ENCODE data around the gene CASP2. TPM values are rescaled to one million over a fixed set of nuclear protein-coding genes. Genes with fewer than 3 reads are reported as not detected.

CASP2 gene
- total and polyA plus RNA-seq, 2 of the 13 experiments (the other 11 are each of a cell fraction or from before 2014, with no cell fraction given) = 10.2 to 13.7 TPM

DNA sequence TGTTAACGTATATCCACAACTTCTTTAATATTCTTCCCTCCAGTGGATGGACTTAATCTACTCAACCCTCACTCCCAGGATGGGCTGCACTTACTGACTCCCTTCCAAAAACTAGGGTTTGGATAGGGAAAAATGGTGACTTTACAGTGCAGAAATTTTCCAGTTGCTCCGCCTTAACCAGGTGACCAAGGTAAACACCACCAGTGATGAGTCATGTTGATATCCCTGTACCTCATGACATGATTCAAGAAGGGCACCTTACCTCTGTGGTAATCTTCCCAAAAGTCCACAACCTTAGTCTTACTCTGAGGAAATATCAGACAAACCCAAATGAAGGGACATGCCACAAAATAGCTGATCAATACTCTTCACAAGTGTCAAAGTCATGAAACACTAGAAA lies 28.4 kb upstream of the CASP2 start (continued):
- peak; percentile 76 for TF ChIP-seq FOXA3 (CRISPR knock-in tag; IDR thresholded peaks at IDR 0.05)
- TF ChIP-seq, protein P1, sequence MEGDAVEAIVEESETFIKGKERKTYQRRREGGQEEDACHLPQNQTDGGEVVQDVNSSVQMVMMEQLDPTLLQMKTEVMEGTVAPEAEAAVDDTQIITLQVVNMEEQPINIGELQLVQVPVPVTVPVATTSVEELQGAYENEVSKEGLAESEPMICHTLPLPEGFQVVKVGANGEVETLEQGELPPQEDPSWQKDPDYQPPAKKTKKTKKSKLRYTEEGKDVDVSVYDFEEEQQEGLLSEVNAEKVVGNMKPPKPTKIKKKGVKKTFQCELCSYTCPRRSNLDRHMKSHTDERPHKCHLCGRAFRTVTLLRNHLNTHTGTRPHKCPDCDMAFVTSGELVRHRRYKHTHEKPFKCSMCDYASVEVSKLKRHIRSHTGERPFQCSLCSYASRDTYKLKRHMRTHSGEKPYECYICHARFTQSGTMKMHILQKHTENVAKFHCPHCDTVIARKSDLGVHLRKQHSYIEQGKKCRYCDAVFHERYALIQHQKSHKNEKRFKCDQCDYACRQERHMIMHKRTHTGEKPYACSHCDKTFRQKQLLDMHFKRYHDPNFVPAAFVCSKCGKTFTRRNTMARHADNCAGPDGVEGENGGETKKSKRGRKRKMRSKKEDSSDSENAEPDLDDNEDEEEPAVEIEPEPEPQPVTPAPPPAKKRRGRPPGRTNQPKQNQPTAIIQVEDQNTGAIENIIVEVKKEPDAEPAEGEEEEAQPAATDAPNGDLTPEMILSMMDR (CRISPR knock-in tag; IDR thresholded peaks at IDR 0.05) = no peak
- TF ChIP-seq NR3C1 (CRISPR knock-in tag; IDR thresholded peaks at IDR 0.05) = no peak
- TF ChIP-seq ZNF563 (CRISPR knock-in tag; IDR thresholded peaks at IDR 0.05) = no peak

DNA sequence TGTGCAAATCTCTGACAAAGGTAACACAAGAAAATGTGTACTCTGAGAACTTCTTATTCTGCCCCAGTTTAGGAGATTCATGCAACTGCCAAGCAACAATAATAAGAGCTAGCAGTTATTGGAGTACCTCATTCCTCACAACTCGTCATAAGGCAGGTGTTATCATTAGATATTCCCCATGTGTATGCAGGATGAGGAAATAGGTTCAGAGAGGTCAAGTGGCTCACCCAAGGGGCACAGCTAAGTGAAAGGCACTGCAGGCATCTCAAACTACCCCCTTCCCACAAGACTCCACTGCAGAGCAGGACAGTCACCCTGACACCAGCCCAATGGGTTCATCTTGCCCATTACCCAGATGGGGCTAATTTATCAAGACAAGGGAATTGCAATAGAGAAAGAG lies 26.2 kb upstream of the CASP2 start:
- intact Hi-C loops (cut with micrococcal nuclease; ENCODE audit: unreplicated experiment) (loop anchor here (2.0 kb wide), 2 partner anchors 13 to 23 kb away; partner anchors contain the start of gene TMEM139), in situ Hi-C loops (cut with HindIII; ENCODE audit: extremely low pct_ligation_motif_present, low pct_unique_long_range_greater_than_20kb) (no loop called here)
- TF ChIP-seq ZNF768 (CRISPR knock-in tag; IDR thresholded peaks at IDR 0.05) (peak; percentile 52; the same call in 1 of the 2 replicates), ZNF30 (CRISPR knock-in tag; IDR thresholded peaks at IDR 0.05) (no peak)
- H3K27me3 ChIP-seq (ENCODE audit: control insufficient read depth in 1 of 2, insufficient read depth in 2 of 2, low read length in 2 of 2) = no peaks in the 10 kb centered on the region; a peak in 1 of 5 replicates
- H2AFZ ChIP-seq (ENCODE audit: low read length) = no peak overlapping the region
- no peak overlapping the region for H3K4me2 ChIP-seq (ENCODE audit: low read depth, low read length)
- peaks cover 0 to 2% of the 10 kb centered on the region in 2 experiments; a peak in 2 of 5 replicates for H3K36me3 ChIP-seq (replicated peaks in 1 of 2; ENCODE audit: control insufficient read depth in 1 of 2, insufficient read depth in 2 of 2, low read length in 2 of 2)
- no peak for DNase-seq (ENCODE audit: low spot score)
- FAIRE-seq = no peak
- H3K4me3 ChIP-seq (replicated peaks in 1 of 3; ENCODE audit: insufficient read depth in 1 of 3, low read depth in 2 of 3, low read length in 3 of 3) = no peak overlapping the region
- H3K4me1 ChIP-seq (ENCODE audit: insufficient read depth, low read length) = peaks cover 41% of the 10 kb centered on the region
- H3K9me3 ChIP-seq (ENCODE audit: low read length) = no peaks in the 10 kb centered on the region
- POLR2A ChIA-PET = interaction anchor here (1.6 to 2.4 kb wide), 3 partner anchors 11 to 21 kb away, joined by 4 to 26 read pairs (median 21); no protein-coding TSS in a partner anchor
- peaks cover 12% of the 10 kb centered on the region for H3K79me2 ChIP-seq (ENCODE audit: insufficient read depth, low read length)
- BruUV-seq (replicated peaks) = no TSS peak
- H3K9ac ChIP-seq (ENCODE audit: insufficient read depth, low read depth, low read length) = no peak overlapping the region
- WGBS (ENCODE audit: low lambda C conversion rate) = 50% methylated on average over 1 of the region's 1 CpG
- CTCF ChIA-PET (ENCODE audit: low intra/inter-chr PET ratio, low total read pairs) = no interaction called here
- H3K27ac ChIP-seq (ENCODE audit: extremely low read length, insufficient read depth, low read length) = no peak overlapping the region
- ATAC-seq = no peak
- H4K20me1 ChIP-seq (ENCODE audit: insufficient read depth, low read length) = no peaks in the 10 kb centered on the region
